Adipocyte (in vitro differentiated cells): Measurements from ENCODE around the gene PNMA8B.
A peak's percentile ranks its signal among the peaks of the same experiment; 100 is the strongest.
"Not testable (repeated sequence)": the region's sequence is repeated elsewhere in the genome, so short reads cannot be mapped to it uniquely, and the experiment has no call there.

Experiments
- DNase-seq: peaks from one replicate; pipeline ENCODE4 v3.0.0-alpha.2; 2015; ENCODE audit warnings: low read depth
- H3K27me3 ChIP-seq: replicated peaks from 2 replicates; pipeline ENCODE4 v1.7.0; 2013; ENCODE audit warnings: mild to moderate bottlenecking, low read length, moderate library complexity; ENCODE audit not compliant: control insufficient read depth, insufficient read depth
- H3K36me3 ChIP-seq: 2 replicates; pipeline ENCODE4 v1.7.0; 2013; ENCODE audit warnings: low read length, mild to moderate bottlenecking, moderate library complexity; ENCODE audit not compliant: control insufficient read depth, insufficient read depth, severe bottlenecking
- H3K4me1 ChIP-seq: 2 replicates; pipeline ENCODE4 v1.7.0; 2013; ENCODE audit warnings: mild to moderate bottlenecking, low read length, moderate library complexity; ENCODE audit not compliant: control insufficient read depth, insufficient read depth
- H3K4me3 ChIP-seq: 2 replicates; pipeline ENCODE4 v1.7.0; 2013; ENCODE audit warnings: mild to moderate bottlenecking, low read length, moderate library complexity
- H3K9ac ChIP-seq: 2 replicates; pipeline ENCODE4 v1.7.0; 2013; ENCODE audit warnings: mild to moderate bottlenecking, low read length, moderate library complexity
- H3K9me3 ChIP-seq: 2 replicates; pipeline ENCODE4 v1.7.0; 2013; ENCODE audit warnings: mild to moderate bottlenecking, low read length, moderate library complexity; ENCODE audit not compliant: control insufficient read depth

PNMA8B gene

GRCh38 chr19:46508206-46508605 lies 12.5 kb upstream of the PNMA8B start:
- DNase-seq, result no peak
- H3K4me1 ChIP-seq, result peaks cover 17% of the 10 kb centered on the region
- H3K4me3 ChIP-seq, result no peak overlapping the region
- no peaks in the 10 kb centered on the region for H3K36me3 ChIP-seq
- peak overlapping the region; percentile 10 for H3K9ac ChIP-seq
- H3K9me3 ChIP-seq, result peaks cover 20% of the 10 kb centered on the region
- H3K27me3 ChIP-seq, result peaks cover 4% of the 10 kb centered on the region

DNA sequence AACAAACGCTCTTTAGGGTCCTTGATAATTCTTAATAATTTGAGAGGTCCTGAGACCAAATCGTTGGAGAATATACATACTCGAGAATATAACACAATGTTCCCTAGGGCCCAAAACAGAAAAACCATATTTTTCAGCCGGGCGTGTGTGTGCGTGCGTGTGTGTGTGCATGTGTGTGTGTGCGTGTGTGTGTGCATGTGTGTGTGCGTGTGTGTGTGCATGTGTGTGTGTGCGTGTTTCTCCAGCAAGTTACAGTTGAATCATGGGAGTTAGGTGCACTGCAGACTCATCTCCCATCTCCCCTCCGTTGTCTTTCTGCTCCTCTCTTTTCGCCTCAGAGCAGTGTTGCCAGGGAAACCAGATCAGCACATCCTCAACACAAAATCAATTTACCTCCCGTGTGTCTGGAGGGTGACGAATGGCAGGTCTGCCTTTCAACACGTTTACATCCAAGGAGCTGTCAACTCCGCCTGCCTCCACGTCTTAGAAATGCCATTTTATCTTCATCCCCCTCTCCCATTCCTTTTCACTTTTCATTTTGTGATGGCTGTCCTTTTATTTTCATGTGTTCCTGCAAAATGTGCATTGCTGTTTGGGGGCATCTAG lies 8.3 kb upstream of the PNMA8B start:
- DNase-seq, result no peak
- Histone ChIP-seq H3K9me3 (peaks cover 11% of the 10 kb centered on the region), H3K4me3 (no peak overlapping the region), H3K9ac (no peak overlapping the region), H3K36me3 (no peaks in the 10 kb centered on the region), H3K27me3 (peaks cover 4% of the 10 kb centered on the region), H3K4me1 (peaks cover 8% of the 10 kb centered on the region)

DNA sequence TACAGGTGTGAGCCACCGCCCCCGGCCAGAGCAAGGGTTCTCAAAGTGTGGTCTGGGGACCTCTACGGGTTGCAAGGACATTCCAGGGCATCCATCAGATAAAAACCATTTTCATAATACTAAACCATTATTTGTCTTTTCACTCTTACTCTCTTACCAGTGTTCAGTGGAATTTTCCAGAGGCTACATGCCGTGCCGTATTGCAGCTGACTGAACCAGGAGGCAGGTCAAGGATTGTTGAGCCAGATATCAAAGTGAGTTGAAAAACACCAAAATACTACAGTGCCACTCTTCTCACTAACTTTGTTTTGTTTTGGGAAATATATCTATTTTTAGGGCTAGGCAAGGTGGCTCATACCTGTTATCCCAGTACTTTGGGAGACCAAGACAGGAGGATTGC lies 7.2 kb upstream of the PNMA8B start:
- Histone ChIP-seq H3K27me3 (peaks cover 4% of the 10 kb centered on the region), H3K9ac (no peak overlapping the region), H3K4me3 (no peak overlapping the region), H3K4me1 (peaks cover under 1% of the 10 kb centered on the region), H3K9me3 (peaks cover 11% of the 10 kb centered on the region), H3K36me3 (no peaks in the 10 kb centered on the region)
- DNase-seq, result no peak

DNA sequence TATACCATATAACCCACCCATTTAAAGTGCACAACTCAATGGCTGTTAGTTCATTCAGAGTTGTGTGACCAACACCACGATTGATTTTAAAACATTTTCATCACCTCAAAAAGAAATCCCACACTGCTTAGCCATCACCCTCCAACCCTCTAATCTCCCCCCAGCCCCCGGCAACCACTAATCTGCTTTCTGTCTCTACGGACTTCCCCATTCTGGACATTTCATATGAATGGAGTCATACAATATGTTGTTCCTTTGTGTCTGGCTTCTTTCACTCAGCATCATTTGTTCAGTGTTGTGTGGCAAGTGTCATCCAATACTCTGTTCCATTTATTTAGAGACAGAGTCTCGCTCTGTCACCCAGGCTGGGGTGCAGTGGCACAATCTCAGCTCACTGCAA lies 4.0 kb upstream of the PNMA8B start:
- no peaks in the 10 kb centered on the region for H3K36me3 ChIP-seq
- no peak overlapping the region for H3K4me3 ChIP-seq
- no peaks in the 10 kb centered on the region for H3K27me3 ChIP-seq
- peaks cover 2% of the 10 kb centered on the region for H3K9me3 ChIP-seq
- H3K9ac ChIP-seq, result no peak overlapping the region
- DNase-seq, result no peak
- H3K4me1 ChIP-seq, result no peaks in the 10 kb centered on the region

- Histone ChIP-seq H3K36me3 (no peaks in the 10 kb centered on the region), H3K9ac (no peak overlapping the region), H3K4me3 (no peak overlapping the region), H3K4me1 (peaks cover 6% of the 10 kb centered on the region), H3K27me3 (no peaks in the 10 kb centered on the region), H3K9me3 (no peaks in the 10 kb centered on the region)
- DNase-seq, result no peak
Measured at GRCh38 chr19:46497773-46498172, 2.1 kb upstream of the PNMA8B start.

DNA sequence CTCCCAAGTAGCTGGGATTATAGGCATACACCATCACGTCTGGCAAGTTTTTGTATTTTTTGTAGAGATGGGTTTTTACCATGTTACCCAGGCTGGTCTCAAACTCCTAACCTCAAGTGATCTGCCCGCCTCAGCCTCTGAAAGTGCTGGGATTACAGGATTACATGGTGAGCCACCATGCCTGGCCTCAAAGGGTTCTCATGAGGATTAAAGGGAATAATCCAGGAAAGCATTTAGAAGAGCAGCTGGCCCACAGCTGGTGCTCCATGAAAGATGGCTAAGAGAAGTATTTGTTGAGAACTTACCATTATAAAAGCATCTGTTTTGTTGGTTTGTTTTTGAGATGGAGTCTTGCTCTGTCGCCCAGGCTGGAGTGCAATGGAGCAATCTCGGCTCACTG lies 1.2 kb upstream of the PNMA8B start:
- not testable (repeated sequence) for H3K9ac ChIP-seq, H3K9me3 ChIP-seq, DNase-seq, H3K4me3 ChIP-seq, H3K36me3 ChIP-seq, H3K27me3 ChIP-seq
- H3K4me1 ChIP-seq, result peaks cover 11% of the 10 kb centered on the region

GRCh38 chr19:46496304-46496703 lies 637 bp upstream of the PNMA8B start:
- H3K4me1 ChIP-seq, result peaks cover 11% of the 10 kb centered on the region

DNA sequence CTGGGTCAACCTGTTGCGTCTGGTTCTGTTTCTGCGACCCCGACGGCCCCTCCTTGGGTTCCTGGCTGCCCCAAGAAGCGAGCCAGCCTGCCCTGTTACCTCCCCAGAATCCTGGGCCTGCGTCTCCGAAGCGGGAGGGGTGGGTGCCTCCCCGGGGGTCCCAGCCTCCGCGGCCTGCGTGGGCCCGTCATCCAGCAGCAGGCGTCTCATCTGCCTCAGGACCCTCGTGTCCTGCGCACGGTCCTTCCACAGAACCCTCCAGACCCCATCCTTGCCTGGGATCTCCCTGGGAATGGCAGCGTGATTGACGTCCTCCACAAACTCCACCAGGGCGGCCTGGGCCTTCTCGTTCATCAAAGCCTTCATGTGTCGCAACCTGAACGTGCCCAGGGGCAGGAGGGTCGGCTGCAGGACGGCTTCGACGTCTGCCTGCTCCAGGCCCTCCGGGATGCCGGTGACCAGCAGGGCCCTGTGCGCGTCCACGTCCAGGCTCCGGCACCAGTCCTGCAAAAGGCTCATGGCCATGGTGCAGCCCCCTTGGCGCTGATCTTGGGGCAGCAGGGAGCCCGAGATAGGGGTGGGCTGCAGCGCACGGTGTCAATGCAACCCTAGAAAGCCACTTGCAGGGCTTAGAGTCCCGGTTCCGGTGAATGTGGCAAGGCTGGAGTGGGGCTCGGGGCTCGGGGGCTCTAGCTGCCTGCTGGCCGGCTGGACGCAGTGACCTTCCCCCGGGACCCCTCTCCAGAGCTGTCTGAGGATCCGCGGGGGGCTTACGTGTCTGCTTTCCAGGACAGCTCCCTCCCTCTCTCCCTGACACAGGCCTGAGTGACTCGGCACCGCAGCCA lies 504 bp downstream of the PNMA8B start:
- Histone ChIP-seq H3K36me3 (no peaks in the 10 kb centered on the region), H3K9ac (peak overlapping the region; percentile 78), H3K4me3 (peak overlapping the region; percentile 70), H3K4me1 (peaks cover 12% of the 10 kb centered on the region), H3K9me3 (no peaks in the 10 kb centered on the region), H3K27me3 (no peaks in the 10 kb centered on the region)
- no peak for DNase-seq

More at GRCh38 chr19:46496304-46496703, 637 bp upstream of the PNMA8B start:
- Histone ChIP-seq H3K27me3 (no peaks in the 10 kb centered on the region), H3K9ac (no peak overlapping the region), H3K4me3 (no peak overlapping the region), H3K9me3 (no peaks in the 10 kb centered on the region), H3K36me3 (no peaks in the 10 kb centered on the region)
- no peak for DNase-seq

DNA sequence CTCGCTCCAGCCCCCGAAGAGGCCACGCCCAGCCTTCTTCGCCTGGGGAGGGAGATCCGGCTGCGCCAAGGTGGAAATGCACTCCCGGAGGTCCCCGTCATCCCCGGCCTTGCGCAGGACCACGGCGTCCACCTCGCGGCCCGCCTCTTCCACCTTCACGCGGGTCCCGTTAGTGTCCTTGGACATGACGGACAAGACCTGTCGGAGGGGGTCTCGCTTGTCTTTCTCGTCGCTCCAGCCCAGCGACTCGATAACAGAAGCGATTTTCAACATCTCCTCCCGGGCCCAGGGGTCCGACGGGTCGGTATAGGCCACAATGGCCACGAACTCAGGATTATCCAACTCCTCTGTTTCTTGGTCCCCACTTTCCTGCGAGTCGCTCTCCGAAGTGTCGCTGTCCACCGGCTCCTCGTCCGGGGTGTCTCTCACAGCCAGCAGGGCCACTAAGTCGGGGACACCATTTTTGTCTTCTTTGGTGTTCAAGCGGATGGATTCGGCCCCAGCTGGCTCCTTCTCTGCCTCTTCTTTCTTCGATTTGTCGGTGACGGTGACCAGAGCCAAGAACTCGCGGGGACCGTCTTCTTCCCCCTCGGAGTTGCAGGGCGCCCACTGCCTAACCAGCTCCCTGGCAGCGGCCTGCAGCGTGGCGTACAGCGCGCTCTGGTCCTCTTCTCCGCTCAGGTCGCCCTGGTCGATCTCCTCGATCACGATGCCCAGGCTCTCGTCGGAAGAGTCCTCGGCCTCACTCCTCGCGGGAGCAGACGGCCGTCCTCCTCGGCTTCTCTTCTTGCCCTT lies 1.3 kb downstream of the PNMA8B start:
- H3K4me3 ChIP-seq, result no peak overlapping the region
- peak overlapping the region; percentile 79 for H3K9ac ChIP-seq
- DNase-seq, result no peak
- no peaks in the 10 kb centered on the region for H3K36me3 ChIP-seq
- no peaks in the 10 kb centered on the region for H3K27me3 ChIP-seq
- H3K9me3 ChIP-seq, result no peaks in the 10 kb centered on the region
- H3K4me1 ChIP-seq, result peaks cover 21% of the 10 kb centered on the region

GRCh38 chr19:46493236-46494145 lies 2.2 kb downstream of the PNMA8B start:
- H3K9me3 ChIP-seq, result no peaks in the 10 kb centered on the region
- DNase-seq, result no peak
- peaks cover 29% of the 10 kb centered on the region for H3K4me1 ChIP-seq
- H3K9ac ChIP-seq, result peak overlapping the region; percentile 79
- H3K36me3 ChIP-seq, result no peaks in the 10 kb centered on the region
- no peaks in the 10 kb centered on the region for H3K27me3 ChIP-seq
- H3K4me3 ChIP-seq, result peak overlapping the region; percentile 41
